Neural progenitor cell (in vitro differentiated cells): Measurements from ENCODE around the gene PTCH1. TPM values are rescaled to one million over a fixed set of nuclear protein-coding genes. Genes with fewer than 3 reads are reported as not detected.
A peak's percentile ranks its signal among the peaks of the same experiment; 100 is the strongest.

Experiments
- DNase-seq: peaks from one replicate; pipeline ENCODE4 v3.0.0-alpha.2; 2016; ENCODE audit warnings: low spot score
- H2AFZ ChIP-seq: fragments of 200-600 bp; sonication (generic); replicated peaks from 2 replicates; pipeline ENCODE4 v1.6.1; 2016; ENCODE audit warnings: antibody characterized with exemption
- H3F3A ChIP-seq: fragments of 200-600 bp; sonication (generic); 2 replicates; pipeline ENCODE4 v1.6.1; 2016; ENCODE audit warnings: antibody characterized with exemption, low read depth
- H3K27ac ChIP-seq: fragments of 200-600 bp; sonication (generic); 2 replicates; pipeline ENCODE4 v1.5.1; 2016; ENCODE audit warnings: mild to moderate bottlenecking
- H3K27me3 ChIP-seq: fragments of 200-600 bp; sonication (generic); 2 replicates; pipeline ENCODE4 v1.6.1; 2016; ENCODE audit warnings: mild to moderate bottlenecking, moderate library complexity
- H3K36me3 ChIP-seq: fragments of 200-600 bp; sonication (generic); 2 replicates; pipeline ENCODE4 v1.5.1; 2016
- H3K4me1 ChIP-seq: fragments of 200-600 bp; sonication (generic); 2 replicates; pipeline ENCODE4 v1.6.1; 2016; ENCODE audit warnings: mixed run types
- H3K4me2 ChIP-seq: fragments of 200-600 bp; sonication (generic); 2 replicates; pipeline ENCODE4 v1.6.1; 2016
- H3K4me3 ChIP-seq: fragments of 200-600 bp; sonication (generic); 2 replicates; pipeline ENCODE4 v1.5.1; 2016
- H3K79me2 ChIP-seq: fragments of 200-600 bp; sonication (generic); 2 replicates; pipeline ENCODE4 v1.6.1; 2016; ENCODE audit warnings: low read depth
- H3K9ac ChIP-seq: fragments of 200-600 bp; sonication (generic); 2 replicates; pipeline ENCODE4 v1.6.1; 2016
- H3K9me3 ChIP-seq: fragments of 200-600 bp; sonication (generic); 2 replicates; pipeline ENCODE4 v1.5.1; 2016; ENCODE audit warnings: low read depth
- H4K20me1 ChIP-seq: fragments of 200-600 bp; sonication (generic); 2 replicates; pipeline ENCODE4 v1.6.1; 2016; ENCODE audit warnings: low read depth
- H3K27ac Mint-ChIP-seq: 3 replicates; pipeline ENCODE4 v1.8.0; 2021; ENCODE audit warnings: mixed read lengths
- H3K27me3 Mint-ChIP-seq: 2 replicates; pipeline ENCODE4 v1.8.0; 2022; ENCODE audit warnings: low read depth, mild to moderate bottlenecking, inconsistent platforms, moderate library complexity, mixed read lengths; ENCODE audit not compliant: insufficient read depth
- H3K36me3 Mint-ChIP-seq: 3 replicates; pipeline ENCODE4 v1.8.0; 2021; ENCODE audit warnings: mixed read lengths
- H3K4me1 Mint-ChIP-seq: 3 replicates; pipeline ENCODE4 v1.8.0; 2021; ENCODE audit warnings: mixed read lengths
- H3K4me3 Mint-ChIP-seq: 3 replicates; pipeline ENCODE4 v1.8.0; 2021; ENCODE audit warnings: mild to moderate bottlenecking, moderate library complexity, mixed read lengths
- H3K9me3 Mint-ChIP-seq: 3 replicates; pipeline ENCODE4 v1.8.0; 2020; ENCODE audit warnings: mixed read lengths
- CTCF ChIP-seq: fragments of 200-600 bp; sonication (generic); IDR thresholded peaks from 2 replicates; pipeline ENCODE4 v1.5.1; 2017; ENCODE audit warnings: antibody characterized with exemption, mild to moderate bottlenecking
- EZH2 ChIP-seq: fragments of 200-600 bp; sonication (generic); IDR thresholded peaks from 2 replicates; pipeline ENCODE4 v1.6.1; 2017; ENCODE audit warnings: antibody characterized with exemption, mild to moderate bottlenecking, moderate library complexity
- EZH2phosphoT487 ChIP-seq: fragments of 200-600 bp; sonication (generic); IDR thresholded peaks from 2 replicates; pipeline ENCODE4 v1.6.1; 2017; ENCODE audit warnings: antibody characterized with exemption
- total RNA-seq: library from RNA; depleted of rRNA; stranded (reverse); fragments of >200 nt; gene quantifications from 2 replicates; pipeline ENCODE4 v1.2.3, GENCODE V29; 2015; ENCODE audit warnings: low replicate concordance

Gene PTCH1
- total RNA-seq, 1 donor from 2014 or later, result 23.0 TPM

- peak overlapping the region; percentile 89 for H3K4me2 ChIP-seq
- TF ChIP-seq EZH2 (no peak), EZH2phosphoT487 (no peak), CTCF (no peak)
- peak overlapping the region; percentile 97 for H3K4me3 Mint-ChIP-seq
- H3K4me1 Mint-ChIP-seq, result peaks cover 36% of the 10 kb centered on the region
- H4K20me1 ChIP-seq, result peaks cover 50% of the 10 kb centered on the region
- no peaks in the 10 kb centered on the region for H3K9me3 ChIP-seq
- H3K27me3 Mint-ChIP-seq, result peaks cover 7% of the 10 kb centered on the region
- H3K27me3 ChIP-seq, result peaks cover 21% of the 10 kb centered on the region
- peak overlapping the region; percentile 74 for H3K27ac Mint-ChIP-seq
- H3K27ac ChIP-seq, result peak overlapping the region; percentile 97
- H3K36me3 ChIP-seq, result no peaks in the 10 kb centered on the region
- H3K9ac ChIP-seq, result peak overlapping the region; percentile 39
- H3K9me3 Mint-ChIP-seq, result no peaks in the 10 kb centered on the region
- H3F3A ChIP-seq, result peaks cover 79% of the 10 kb centered on the region
- peak; percentile 99 for DNase-seq
- peaks cover 1% of the 10 kb centered on the region for H3K36me3 Mint-ChIP-seq
- H3K4me1 ChIP-seq, result peaks cover 26% of the 10 kb centered on the region
- H3K4me3 ChIP-seq, result peak overlapping the region; percentile 93
- H3K79me2 ChIP-seq, result peaks cover 75% of the 10 kb centered on the region
- no peak overlapping the region for H2AFZ ChIP-seq
These were observed 7.6 kb downstream of the PTCH1 start for GRCh38 chr9:95508968-95509850.

GRCh38 chr9:95508242-95508967 is 8.4 kb downstream of the PTCH1 start:
- H3K27me3 ChIP-seq, result peaks cover 13% of the 10 kb centered on the region
- peaks cover 7% of the 10 kb centered on the region for H3K27me3 Mint-ChIP-seq
- peaks cover 21% of the 10 kb centered on the region for H3K4me1 ChIP-seq
- H3K9me3 ChIP-seq, result no peaks in the 10 kb centered on the region
- peak overlapping the region; percentile 39 for H3K9ac ChIP-seq
- no peak for TF ChIP-seq EZH2phosphoT487
- no peak for TF ChIP-seq CTCF
- TF ChIP-seq EZH2, result no peak
- H2AFZ ChIP-seq, result no peak overlapping the region
- no peaks in the 10 kb centered on the region for H3K9me3 Mint-ChIP-seq
- H3K27ac ChIP-seq, result peak overlapping the region; percentile 97
- peak; percentile 70 for DNase-seq
- H3K79me2 ChIP-seq, result peaks cover 75% of the 10 kb centered on the region
- H3K4me1 Mint-ChIP-seq, result peaks cover 32% of the 10 kb centered on the region
- no peaks in the 10 kb centered on the region for H3K36me3 ChIP-seq
- peaks cover 4% of the 10 kb centered on the region for H3K36me3 Mint-ChIP-seq
- H3K27ac Mint-ChIP-seq, result no peak overlapping the region
- H3F3A ChIP-seq, result peaks cover 71% of the 10 kb centered on the region
- H3K4me3 Mint-ChIP-seq, result peak overlapping the region; percentile 99
- H3K4me3 ChIP-seq, result peak overlapping the region; percentile 93
- H4K20me1 ChIP-seq, result peaks cover 48% of the 10 kb centered on the region
- peak overlapping the region; percentile 89 for H3K4me2 ChIP-seq

- Mint-ChIP-seq H3K9me3 (no peaks in the 10 kb centered on the region), H3K36me3 (peaks cover 5% of the 10 kb centered on the region), H3K4me3 (peak overlapping the region; percentile 99), H3K4me1 (peaks cover 30% of the 10 kb centered on the region), H3K27ac (peak overlapping the region; percentile 93), H3K27me3 (peaks cover 3% of the 10 kb centered on the region)
- H3K27me3 ChIP-seq, result peaks cover 5% of the 10 kb centered on the region
- H3K4me1 ChIP-seq, result peaks cover 14% of the 10 kb centered on the region
- H3K27ac ChIP-seq, result peak overlapping the region; percentile 91
- no peaks in the 10 kb centered on the region for H3K36me3 ChIP-seq
- H4K20me1 ChIP-seq, result peaks cover 48% of the 10 kb centered on the region
- peaks cover 63% of the 10 kb centered on the region for H3F3A ChIP-seq
- DNase-seq, result peak; percentile 62
- no peaks in the 10 kb centered on the region for H3K9me3 ChIP-seq
- H3K79me2 ChIP-seq, result peaks cover 75% of the 10 kb centered on the region
- no peak for TF ChIP-seq CTCF
- no peak for TF ChIP-seq EZH2
- no peak for TF ChIP-seq EZH2phosphoT487
- H3K4me2 ChIP-seq, result peak overlapping the region; percentile 89
- H3K9ac ChIP-seq, result peak overlapping the region; percentile 69
- H3K4me3 ChIP-seq, result peak overlapping the region; percentile 93
- H2AFZ ChIP-seq, result no peak overlapping the region
These were observed 9.1 kb downstream of the PTCH1 start for GRCh38 chr9:95507464-95508241.
